Measurements from ENCODE around the gene ANAPC16. TPM values are rescaled to one million over a fixed set of nuclear protein-coding genes. Genes with fewer than 3 reads are reported as not detected.

The ANAPC16 gene
- total RNA-seq, result 10 to 100 TPM; 57.4 to 68.4 TPM
- 65.8 TPM for polyA plus RNA-seq (2013, experiment 1 of 2)
- 69.7 TPM for polyA plus RNA-seq (2013, experiment 2 of 2)
- long read RNA-seq, experiment 1, transcript ANAPC16-201 (4 exons, 3,195 nt), result major isoform, 14 of 51 reads
- long read RNA-seq, experiment 1, transcript ANAPC16-205 (5 exons, 3,567 nt), result minor isoform, 5 of 51 reads
- long read RNA-seq, experiment 1, transcript ANAPC16-203 (3 exons, 734 nt), result minor isoform, 6 of 51 reads
- long read RNA-seq, experiment 1, partial matches to known transcripts, result 2 of 51 reads
- long read RNA-seq, experiment 1, other reads (novel, unspliced or antisense), result 20 of 51 reads
- long read RNA-seq, experiment 2, transcript ANAPC16-201 (4 exons, 3,195 nt), result major isoform, 34 of 99 reads
- long read RNA-seq, experiment 2, transcript ANAPC16-205 (5 exons, 3,567 nt), result minor isoform, 20 of 99 reads
- long read RNA-seq, experiment 2, partial matches to known transcripts, result 5 of 99 reads
- long read RNA-seq, experiment 2, other reads (novel, unspliced or antisense), result 38 of 99 reads
- long read RNA-seq, experiment 3, transcript ANAPC16-205 (5 exons, 3,567 nt), result minor isoform, 11 of 127 reads
- long read RNA-seq, experiment 3, transcript ANAPC16-203 (3 exons, 734 nt), result minor isoform, 6 of 127 reads
- long read RNA-seq, experiment 3, transcript ANAPC16-201 (4 exons, 3,195 nt), result major isoform, 76 of 127 reads
- long read RNA-seq, experiment 3, partial matches to known transcripts, result 3 of 127 reads
- long read RNA-seq, experiment 3, other reads (novel, unspliced or antisense), result 27 of 127 reads
- long read RNA-seq, experiment 4, transcript ANAPC16-205 (5 exons, 3,567 nt), result minor isoform, 13 of 100 reads
- long read RNA-seq, experiment 4, transcript ANAPC16-203 (3 exons, 734 nt), result minor isoform, 11 of 100 reads
- long read RNA-seq, experiment 4, transcript ANAPC16-201 (4 exons, 3,195 nt), result major isoform, 23 of 100 reads
- long read RNA-seq, experiment 4, partial matches to known transcripts, result 8 of 100 reads
- long read RNA-seq, experiment 4, other reads (novel, unspliced or antisense), result 45 of 100 reads

- no peak for TF ChIP-seq CTCF (conservative IDR thresholded peaks at IDR 0.05)
- Mint-ChIP-seq H3K36me3 (ENCODE audit: low read depth) (peaks cover 19% of the 10 kb centered on the region), H3K27ac (peak within 1 kb of the TSS; percentile 99), H3K9me3 (no peaks in the 10 kb centered on the region), H3K4me1 (peaks cover 13% of the 10 kb centered on the region), H3K27me3 (ENCODE audit: insufficient read depth) (no peaks in the 10 kb centered on the region), H3K4me3 (peak within 1 kb of the TSS; percentile 83)
- peak within 1 kb of the TSS; percentile 93 for H3K4me3 ChIP-seq (ENCODE audit: low read length)
- peak within 1 kb of the TSS; percentile 96 for H3K27ac ChIP-seq (ENCODE audit: low read depth, low read length)
- DNase-seq, result peak; percentile 98
- 3 to 8% methylated on average over 31 to 56 of the region's 64 CpGs for WGBS, 2 experiments (ENCODE audit: insufficient coverage in 1 of 2, insufficient read length in 1 of 2)
- H3K9ac ChIP-seq (ENCODE audit: extremely low read depth, low read length, poor library complexity, severe bottlenecking), result peak within 1 kb of the TSS; percentile 96
- peaks cover 11% of the 10 kb centered on the region for H3K36me3 ChIP-seq (ENCODE audit: control insufficient read depth, insufficient read depth, low read length)
- H3K4me1 ChIP-seq (ENCODE audit: control insufficient read depth, insufficient read depth, low read length), result no peaks in the 10 kb centered on the region
- no peaks in the 10 kb centered on the region for H3K27me3 ChIP-seq (ENCODE audit: control insufficient read depth, insufficient read depth, low read length, poor library complexity, severe bottlenecking)
- H3K9me3 ChIP-seq (ENCODE audit: control insufficient read depth, low read length), result no peaks in the 10 kb centered on the region
These were observed at the start of gene ANAPC16, which contains the start of gene ASCC1 for GRCh38 chr10:72215611-72216549. ANAPC16 (plus strand) TSS chr10:72216012; CDS start chr10:72223915, 7,903 bp downstream. ASCC1 (minus strand) TSS chr10:72216276; CDS start chr10:72213298, 2,978 bp downstream.

- Histone ChIP-seq H3K4me1 (ENCODE audit: control insufficient read depth, insufficient read depth, low read length) (peaks cover 3% of the 10 kb centered on the region), H3K9ac (ENCODE audit: extremely low read depth, low read length, poor library complexity, severe bottlenecking) (no peak overlapping the region), H3K27ac (ENCODE audit: low read depth, low read length) (no peak overlapping the region), H3K9me3 (ENCODE audit: control insufficient read depth, low read length) (no peaks in the 10 kb centered on the region), H3K4me3 (ENCODE audit: low read length) (no peak overlapping the region), H3K27me3 (ENCODE audit: control insufficient read depth, insufficient read depth, low read length, poor library complexity, severe bottlenecking) (no peaks in the 10 kb centered on the region), H3K36me3 (ENCODE audit: control insufficient read depth, insufficient read depth, low read length) (peaks cover 8% of the 10 kb centered on the region)
- H3K4me1 Mint-ChIP-seq, result peaks cover 6% of the 10 kb centered on the region
- no peaks in the 10 kb centered on the region for H3K27me3 Mint-ChIP-seq (ENCODE audit: insufficient read depth)
- 93% methylated on average over 3 of the region's 3 CpGs; no CpG with 5 or more reads in 1 of the 2 experiments for WGBS, 2 experiments (ENCODE audit: insufficient coverage in 1 of 2, insufficient read length in 1 of 2)
- no peak for TF ChIP-seq CTCF (conservative IDR thresholded peaks at IDR 0.05)
- H3K9me3 Mint-ChIP-seq, result no peaks in the 10 kb centered on the region
- no peak overlapping the region for H3K4me3 Mint-ChIP-seq
- DNase-seq, result no peak
- H3K27ac Mint-ChIP-seq, result no peak overlapping the region
- H3K36me3 Mint-ChIP-seq (ENCODE audit: low read depth), result peaks cover 21% of the 10 kb centered on the region
These were observed 48.7 kb upstream of the ANAPC16 start for GRCh38 chr10:72167118-72167517.

Measured in endodermal cell (in vitro differentiated cells).